Measurements from ENCODE around the gene FAAP20. TPM values are rescaled to one million over a fixed set of nuclear protein-coding genes. Genes with fewer than 3 reads are reported as not detected.
A peak's percentile ranks its signal among the peaks of the same experiment; 100 is the strongest.

FAAP20 gene
- total and polyA plus RNA-seq, 9 of the 15 experiments (the other 6 are each of a cell fraction or from before 2014, with no cell fraction given): 0.58 to 143 (median 9.9) TPM

- TF ChIP-seq MNT (conservative IDR thresholded peaks at IDR 0.05): peak; percentile 80 to 93
- TF ChIP-seq MTA2 (IDR thresholded peaks at IDR 0.05; ENCODE audit: low read depth): no peak; the same call in 1 of the 2 replicates
- TF ChIP-seq GABPB1 (CRISPR knock-in tag; IDR thresholded peaks at IDR 0.05): peak; percentile 86
- TF ChIP-seq SOX6 (IDR thresholded peaks at IDR 0.05): peak; percentile 40; the same call in 1 of the 2 replicates
- no peak for TF ChIP-seq CGGBP1 (CRISPR knock-in tag; IDR thresholded peaks at IDR 0.05)
- no peak for TF ChIP-seq ZBTB34 (CRISPR knock-in tag; IDR thresholded peaks at IDR 0.05)
- peak; percentile 55; the same call in 1 of the 2 replicates for TF ChIP-seq ZKSCAN1 (IDR thresholded peaks at IDR 0.05; ENCODE audit: low read depth, low read length)
- no peak for TF ChIP-seq BRCA1 (IDR thresholded peaks at IDR 0.05)
- TF ChIP-seq BRCA1 (CRISPR knock-in tag; IDR thresholded peaks at IDR 0.05): peak; percentile 55; the same call in 1 of the 2 replicates
- TF ChIP-seq ZNF239 (CRISPR knock-in tag; IDR thresholded peaks at IDR 0.05): no peak
- TF ChIP-seq GTF2B (IDR thresholded peaks at IDR 0.05; ENCODE audit: extremely low read depth, insufficient read length): no peak
- no peak for TF ChIP-seq THRB (CRISPR knock-in tag; conservative IDR thresholded peaks at IDR 0.05)
- peak; percentile 71 for TF ChIP-seq BRD9 (IDR thresholded peaks at IDR 0.05; ENCODE audit: low read depth, partially characterized antibody)
- 0 out of 2 replicates have a peak, but pooled peaks have one; percentile 4 for TF ChIP-seq BRD4 (IDR thresholded peaks at IDR 0.05)
- TF ChIP-seq SNAPC5 (CRISPR knock-in tag; IDR thresholded peaks at IDR 0.05): no peak
- no peak for TF ChIP-seq TAL1 (IDR thresholded peaks at IDR 0.05)
- peak in 1 of 2 experiments; percentile 99; a peak in 2 of 4 replicates for TF ChIP-seq TBL1XR1 (IDR thresholded peaks at IDR 0.05; ENCODE audit: low read length in 2 of 2)
- TF ChIP-seq ESRRB (CRISPR knock-in tag; IDR thresholded peaks at IDR 0.05; ENCODE audit: borderline replicate concordance): no peak
- TF ChIP-seq ZBTB12 (CRISPR knock-in tag; IDR thresholded peaks at IDR 0.05): peak; percentile 98
- TF ChIP-seq SIX5 (IDR thresholded peaks at IDR 0.05; ENCODE audit: borderline replicate concordance in 1 of 2, insufficient read depth in 1 of 2, low read depth in 1 of 2, low read length in 2 of 2): peak; percentile 18 to 38; a peak in 2 of 4 replicates
- no peak for TF ChIP-seq ETV5 (CRISPR knock-in tag; IDR thresholded peaks at IDR 0.05; ENCODE audit: low read depth)
Measured at GRCh38 chr1:2180297-2181245, 14.0 kb downstream of the FAAP20 start (continued).
